ENCODE data around the gene SPINK9. TPM values are rescaled to one million over a fixed set of nuclear protein-coding genes. Genes with fewer than 3 reads are reported as not detected.

The SPINK9 gene
- total RNA-seq, 4 donors from 2014 or later = not detected

- TF ChIP-seq, protein P1, sequence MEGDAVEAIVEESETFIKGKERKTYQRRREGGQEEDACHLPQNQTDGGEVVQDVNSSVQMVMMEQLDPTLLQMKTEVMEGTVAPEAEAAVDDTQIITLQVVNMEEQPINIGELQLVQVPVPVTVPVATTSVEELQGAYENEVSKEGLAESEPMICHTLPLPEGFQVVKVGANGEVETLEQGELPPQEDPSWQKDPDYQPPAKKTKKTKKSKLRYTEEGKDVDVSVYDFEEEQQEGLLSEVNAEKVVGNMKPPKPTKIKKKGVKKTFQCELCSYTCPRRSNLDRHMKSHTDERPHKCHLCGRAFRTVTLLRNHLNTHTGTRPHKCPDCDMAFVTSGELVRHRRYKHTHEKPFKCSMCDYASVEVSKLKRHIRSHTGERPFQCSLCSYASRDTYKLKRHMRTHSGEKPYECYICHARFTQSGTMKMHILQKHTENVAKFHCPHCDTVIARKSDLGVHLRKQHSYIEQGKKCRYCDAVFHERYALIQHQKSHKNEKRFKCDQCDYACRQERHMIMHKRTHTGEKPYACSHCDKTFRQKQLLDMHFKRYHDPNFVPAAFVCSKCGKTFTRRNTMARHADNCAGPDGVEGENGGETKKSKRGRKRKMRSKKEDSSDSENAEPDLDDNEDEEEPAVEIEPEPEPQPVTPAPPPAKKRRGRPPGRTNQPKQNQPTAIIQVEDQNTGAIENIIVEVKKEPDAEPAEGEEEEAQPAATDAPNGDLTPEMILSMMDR (IDR thresholded peaks at IDR 0.05; ENCODE audit: low read depth) = no peak
Measured at GRCh38 chr5:148383564-148384379, 48.4 kb downstream of the SPINK9 start, which contains the start of gene FBXO38. FBXO38 (plus strand) TSS chr5:148383958; CDS start chr5:148394777, 10,819 bp downstream.

GRCh38 chr5:148384380-148384737 lies 49.0 kb downstream of the SPINK9 start:
- TF ChIP-seq, protein P1 (IDR thresholded peaks at IDR 0.05; ENCODE audit: low read depth) = no peak

- TF ChIP-seq, protein P1 (IDR thresholded peaks at IDR 0.05; ENCODE audit: low read depth) = no peak
Measured at GRCh38 chr5:148385094-148385493, 49.7 kb downstream of the SPINK9 start.

DNA sequence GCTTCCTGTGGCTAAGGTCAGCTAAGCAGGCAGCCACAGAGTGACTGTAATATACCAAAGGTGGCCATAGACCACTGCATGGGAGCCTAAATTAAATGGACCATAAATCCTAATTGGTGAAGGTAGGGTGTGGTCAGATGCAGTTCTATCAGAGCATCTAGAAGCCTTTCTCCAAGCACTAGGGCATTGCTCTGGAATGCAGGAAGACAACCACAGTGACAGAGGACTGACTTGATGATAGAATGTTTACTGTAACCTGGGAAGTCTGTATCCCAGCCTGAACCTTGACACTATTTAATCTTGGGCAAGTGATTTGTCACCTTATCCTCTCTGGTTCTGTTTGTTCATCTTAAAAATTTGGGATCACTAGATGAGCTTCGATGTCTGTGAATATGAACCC lies 50.7 kb downstream of the SPINK9 start:
- TF ChIP-seq, protein P1 (IDR thresholded peaks at IDR 0.05; ENCODE audit: low read depth) = no peak

DNA sequence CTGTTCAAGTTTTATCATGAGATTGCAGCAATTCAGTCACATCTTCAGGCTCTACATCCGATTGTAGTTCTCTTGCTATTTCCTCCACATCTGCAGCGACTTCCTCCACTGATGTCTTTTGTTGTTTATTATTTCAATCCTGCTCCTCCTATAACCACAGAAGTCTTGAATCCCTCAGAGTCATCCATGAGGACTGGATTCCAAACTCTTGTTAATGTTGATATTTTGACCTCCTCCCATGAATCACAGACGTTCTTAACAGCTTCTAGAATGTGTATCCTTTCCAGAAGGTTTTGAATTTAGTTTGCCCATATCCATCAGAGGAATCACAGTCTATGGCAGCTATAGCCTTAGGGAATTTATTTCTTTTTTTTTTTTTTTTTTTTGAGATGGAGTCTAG lies 52.0 kb downstream of the SPINK9 start:
- TF ChIP-seq, protein P1 (IDR thresholded peaks at IDR 0.05; ENCODE audit: low read depth) = no peak

DNA sequence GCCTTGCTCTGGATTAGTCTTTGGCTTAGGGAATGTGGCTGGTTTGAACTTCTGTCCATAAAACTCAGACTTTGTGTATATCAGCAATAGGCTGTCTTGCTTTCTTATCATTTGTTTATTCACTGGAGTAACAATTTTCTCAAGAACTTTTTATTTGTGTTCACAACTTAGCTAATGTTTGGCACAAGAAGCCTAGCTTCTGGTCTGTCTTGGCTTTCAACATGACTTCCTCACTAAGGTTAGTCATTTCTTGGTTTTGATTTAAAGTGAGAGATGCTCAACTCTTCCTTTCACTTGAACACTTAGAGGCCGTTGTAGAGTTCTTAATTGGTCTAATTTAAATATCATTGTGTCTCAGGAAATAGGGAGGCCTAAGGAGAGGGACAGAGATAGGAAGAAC lies 53.3 kb downstream of the SPINK9 start:
- TF ChIP-seq, protein P1 (IDR thresholded peaks at IDR 0.05; ENCODE audit: low read depth) = no peak

Small RNAs within 50 kb of the gene (small RNA-seq; reads per million reads assigned to genes)
- gene RF00017 = not detected

Other genes with a start within 250 kb of the SPINK9 start
- gene SPINK14, start 167.0 kb upstream of the SPINK9 start, total RNA-seq = not detected
- not detected for gene SPINK6, start 132.5 kb upstream of the SPINK9 start, total RNA-seq
- gene MARCOL, start 97.0 kb upstream of the SPINK9 start, total RNA-seq = not detected
- gene SPINK13, start 66.8 kb upstream of the SPINK9 start, total RNA-seq = 1 to 10 TPM in 1 of 4 donors, not detected in 3; 2.4 TPM
- gene SPINK7, start 23.1 kb upstream of the SPINK9 start, total RNA-seq = not detected
- gene FBXO38, start 48.4 kb downstream of the SPINK9 start, total RNA-seq = 10 to 100 TPM; 56.3 to 94.7 (median 71.7) TPM

All from subcutaneous adipose tissue (tissue), 4 donors.